Measurements from ENCODE around the gene PROC.

PROC gene

GRCh38 chr2:127469974-127470373, 51.7 kb downstream of the PROC start:
- H3K4me3 ChIP-seq (ENCODE audit: low read depth, low read length), result no peak overlapping the region
- no peak for DNase-seq (ENCODE audit: low read depth)
- no peak for TF ChIP-seq CTCF (IDR thresholded peaks at IDR 0.05; ENCODE audit: insufficient read depth, low read depth, low read length, missing control alignments)

- no peak overlapping the region for H3K4me3 ChIP-seq (ENCODE audit: low read depth, low read length)
- TF ChIP-seq CTCF (IDR thresholded peaks at IDR 0.05; ENCODE audit: insufficient read depth, low read depth, low read length, missing control alignments), result no peak
- DNase-seq (ENCODE audit: low read depth), result no peak
Observed at GRCh38 chr2:127471286-127471988, 53.2 kb downstream of the PROC start.

DNA sequence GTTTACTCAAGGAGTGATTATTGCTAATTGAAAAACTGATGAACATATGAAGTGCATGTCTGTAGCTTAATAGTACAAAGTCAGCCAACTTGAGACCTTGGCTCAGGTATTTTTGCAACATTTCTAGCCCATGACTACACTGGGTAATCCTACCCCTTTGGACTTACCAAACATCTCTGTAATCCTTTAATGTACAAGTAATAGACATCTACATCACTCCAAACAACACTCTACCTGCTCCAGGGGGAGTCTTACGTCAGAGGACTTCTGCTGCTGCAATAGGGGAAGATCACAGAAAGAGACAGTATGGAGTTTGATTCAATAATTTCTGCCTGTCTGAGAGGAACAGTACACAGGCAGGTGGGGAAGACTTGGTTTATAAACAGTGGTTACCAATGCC, 54.0 kb downstream of the PROC start:
- no peak for DNase-seq (ENCODE audit: low read depth)
- no peak overlapping the region for H3K4me3 ChIP-seq (ENCODE audit: low read depth, low read length)
- no peak for TF ChIP-seq CTCF (IDR thresholded peaks at IDR 0.05; ENCODE audit: insufficient read depth, low read depth, low read length, missing control alignments)

GRCh38 chr2:127475788-127476187, 57.6 kb downstream of the PROC start:
- H3K4me3 ChIP-seq (ENCODE audit: low read depth, low read length), result no peak overlapping the region
- no peak for DNase-seq (ENCODE audit: low read depth)
- no peak for TF ChIP-seq CTCF (IDR thresholded peaks at IDR 0.05; ENCODE audit: insufficient read depth, low read depth, low read length, missing control alignments)
